ENCODE results near the gene ZNF142. TPM values are rescaled to one million over a fixed set of nuclear protein-coding genes. Genes with fewer than 3 reads are reported as not detected.

Gene ZNF142
- total and polyA plus RNA-seq, 9 of the 15 experiments (the other 6 are each of a cell fraction or from before 2014, with no cell fraction given), result 0.50 to 26.1 (median 4.5) TPM

DNA sequence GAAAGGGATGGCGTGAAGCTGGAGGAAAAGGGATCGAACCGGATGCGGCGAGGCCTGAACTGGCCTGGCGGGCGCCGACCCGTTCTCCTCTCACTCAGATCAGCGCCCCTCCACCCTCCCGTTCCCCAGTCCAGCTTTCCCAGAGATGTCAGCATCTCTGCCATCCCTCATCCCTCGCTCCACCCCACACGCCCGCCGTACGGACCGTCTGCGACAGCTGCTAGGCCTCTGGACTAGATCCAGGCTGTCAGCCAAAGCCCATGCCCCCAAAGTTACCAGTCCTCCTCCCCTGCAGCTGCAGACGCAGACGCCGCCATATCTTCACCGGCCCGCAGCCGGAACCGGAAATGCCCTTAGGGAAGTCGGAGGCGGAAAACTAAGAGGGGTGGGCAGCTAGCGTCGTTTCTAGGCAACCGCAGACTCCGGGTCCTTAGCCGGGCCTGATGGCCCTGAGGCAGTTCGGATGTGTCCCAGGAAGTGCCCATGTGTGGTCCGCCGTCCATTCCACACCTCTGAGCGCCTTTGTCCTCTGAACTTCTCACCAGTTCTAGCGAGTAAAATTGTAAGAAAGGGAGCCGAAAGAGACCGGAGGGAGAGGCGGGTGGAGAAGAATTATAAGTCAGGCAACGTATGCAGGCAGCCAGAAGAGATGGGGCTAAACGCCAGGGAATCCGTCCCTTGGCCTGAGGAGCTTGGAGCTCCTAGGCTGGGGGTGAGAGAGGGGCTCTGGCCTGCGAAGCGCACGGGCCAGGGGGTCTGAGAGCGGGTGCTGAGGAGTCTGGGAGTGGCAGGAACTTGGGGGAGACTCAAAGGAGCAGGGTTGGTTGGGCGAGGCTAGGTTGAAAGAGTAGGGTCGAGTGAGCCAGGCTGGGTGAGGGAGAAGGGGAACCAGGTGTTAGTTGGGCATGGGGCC is 12.5 kb upstream of the ZNF142 start, which contains the start of the genes RNF25 and STK36 (continued):
- TF ChIP-seq, protein P1, sequence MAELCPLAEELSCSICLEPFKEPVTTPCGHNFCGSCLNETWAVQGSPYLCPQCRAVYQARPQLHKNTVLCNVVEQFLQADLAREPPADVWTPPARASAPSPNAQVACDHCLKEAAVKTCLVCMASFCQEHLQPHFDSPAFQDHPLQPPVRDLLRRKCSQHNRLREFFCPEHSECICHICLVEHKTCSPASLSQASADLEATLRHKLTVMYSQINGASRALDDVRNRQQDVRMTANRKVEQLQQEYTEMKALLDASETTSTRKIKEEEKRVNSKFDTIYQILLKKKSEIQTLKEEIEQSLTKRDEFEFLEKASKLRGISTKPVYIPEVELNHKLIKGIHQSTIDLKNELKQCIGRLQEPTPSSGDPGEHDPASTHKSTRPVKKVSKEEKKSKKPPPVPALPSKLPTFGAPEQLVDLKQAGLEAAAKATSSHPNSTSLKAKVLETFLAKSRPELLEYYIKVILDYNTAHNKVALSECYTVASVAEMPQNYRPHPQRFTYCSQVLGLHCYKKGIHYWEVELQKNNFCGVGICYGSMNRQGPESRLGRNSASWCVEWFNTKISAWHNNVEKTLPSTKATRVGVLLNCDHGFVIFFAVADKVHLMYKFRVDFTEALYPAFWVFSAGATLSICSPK (IDR thresholded peaks at IDR 0.05; ENCODE audit: borderline replicate concordance), result no peak
- TF ChIP-seq ILF3 (IDR thresholded peaks at IDR 0.05; ENCODE audit: borderline replicate concordance), result no peak
- TF ChIP-seq, protein P2, sequence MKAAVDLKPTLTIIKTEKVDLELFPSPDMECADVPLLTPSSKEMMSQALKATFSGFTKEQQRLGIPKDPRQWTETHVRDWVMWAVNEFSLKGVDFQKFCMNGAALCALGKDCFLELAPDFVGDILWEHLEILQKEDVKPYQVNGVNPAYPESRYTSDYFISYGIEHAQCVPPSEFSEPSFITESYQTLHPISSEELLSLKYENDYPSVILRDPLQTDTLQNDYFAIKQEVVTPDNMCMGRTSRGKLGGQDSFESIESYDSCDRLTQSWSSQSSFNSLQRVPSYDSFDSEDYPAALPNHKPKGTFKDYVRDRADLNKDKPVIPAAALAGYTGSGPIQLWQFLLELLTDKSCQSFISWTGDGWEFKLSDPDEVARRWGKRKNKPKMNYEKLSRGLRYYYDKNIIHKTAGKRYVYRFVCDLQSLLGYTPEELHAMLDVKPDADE (conservative IDR thresholded peaks at IDR 0.05; ENCODE audit: control insufficient read depth, low read depth, low read length), result peak; percentile 54; the same call in 1 of the 2 replicates
- peak in 1 of 2 experiments; percentile 59; a peak in 1 of 4 replicates for TF ChIP-seq SRF (CRISPR knock-in tag; IDR thresholded peaks at IDR 0.05)
- no peak for TF ChIP-seq SAFB (IDR thresholded peaks at IDR 0.05; ENCODE audit: borderline replicate concordance, low read depth, low read length)
- TF ChIP-seq OTX1 (CRISPR knock-in tag; IDR thresholded peaks at IDR 0.05), result no peak
- TF ChIP-seq, protein P3, sequence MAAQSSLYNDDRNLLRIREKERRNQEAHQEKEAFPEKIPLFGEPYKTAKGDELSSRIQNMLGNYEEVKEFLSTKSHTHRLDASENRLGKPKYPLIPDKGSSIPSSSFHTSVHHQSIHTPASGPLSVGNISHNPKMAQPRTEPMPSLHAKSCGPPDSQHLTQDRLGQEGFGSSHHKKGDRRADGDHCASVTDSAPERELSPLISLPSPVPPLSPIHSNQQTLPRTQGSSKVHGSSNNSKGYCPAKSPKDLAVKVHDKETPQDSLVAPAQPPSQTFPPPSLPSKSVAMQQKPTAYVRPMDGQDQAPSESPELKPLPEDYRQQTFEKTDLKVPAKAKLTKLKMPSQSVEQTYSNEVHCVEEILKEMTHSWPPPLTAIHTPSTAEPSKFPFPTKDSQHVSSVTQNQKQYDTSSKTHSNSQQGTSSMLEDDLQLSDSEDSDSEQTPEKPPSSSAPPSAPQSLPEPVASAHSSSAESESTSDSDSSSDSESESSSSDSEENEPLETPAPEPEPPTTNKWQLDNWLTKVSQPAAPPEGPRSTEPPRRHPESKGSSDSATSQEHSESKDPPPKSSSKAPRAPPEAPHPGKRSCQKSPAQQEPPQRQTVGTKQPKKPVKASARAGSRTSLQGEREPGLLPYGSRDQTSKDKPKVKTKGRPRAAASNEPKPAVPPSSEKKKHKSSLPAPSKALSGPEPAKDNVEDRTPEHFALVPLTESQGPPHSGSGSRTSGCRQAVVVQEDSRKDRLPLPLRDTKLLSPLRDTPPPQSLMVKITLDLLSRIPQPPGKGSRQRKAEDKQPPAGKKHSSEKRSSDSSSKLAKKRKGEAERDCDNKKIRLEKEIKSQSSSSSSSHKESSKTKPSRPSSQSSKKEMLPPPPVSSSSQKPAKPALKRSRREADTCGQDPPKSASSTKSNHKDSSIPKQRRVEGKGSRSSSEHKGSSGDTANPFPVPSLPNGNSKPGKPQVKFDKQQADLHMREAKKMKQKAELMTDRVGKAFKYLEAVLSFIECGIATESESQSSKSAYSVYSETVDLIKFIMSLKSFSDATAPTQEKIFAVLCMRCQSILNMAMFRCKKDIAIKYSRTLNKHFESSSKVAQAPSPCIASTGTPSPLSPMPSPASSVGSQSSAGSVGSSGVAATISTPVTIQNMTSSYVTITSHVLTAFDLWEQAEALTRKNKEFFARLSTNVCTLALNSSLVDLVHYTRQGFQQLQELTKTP (IDR thresholded peaks at IDR 0.05; ENCODE audit: low read depth in 1 of 2, partially characterized antibody in 2 of 2), result peak in 1 of 2 experiments; percentile 25
- TF ChIP-seq EP400 (IDR thresholded peaks at IDR 0.05), result peak; percentile 70
- 0 out of 2 replicates have a peak, but pooled peaks have one; percentile 24 for TF ChIP-seq MXI1 (IDR thresholded peaks at IDR 0.05; ENCODE audit: low read depth, low read length)
- TF ChIP-seq, protein P4, sequence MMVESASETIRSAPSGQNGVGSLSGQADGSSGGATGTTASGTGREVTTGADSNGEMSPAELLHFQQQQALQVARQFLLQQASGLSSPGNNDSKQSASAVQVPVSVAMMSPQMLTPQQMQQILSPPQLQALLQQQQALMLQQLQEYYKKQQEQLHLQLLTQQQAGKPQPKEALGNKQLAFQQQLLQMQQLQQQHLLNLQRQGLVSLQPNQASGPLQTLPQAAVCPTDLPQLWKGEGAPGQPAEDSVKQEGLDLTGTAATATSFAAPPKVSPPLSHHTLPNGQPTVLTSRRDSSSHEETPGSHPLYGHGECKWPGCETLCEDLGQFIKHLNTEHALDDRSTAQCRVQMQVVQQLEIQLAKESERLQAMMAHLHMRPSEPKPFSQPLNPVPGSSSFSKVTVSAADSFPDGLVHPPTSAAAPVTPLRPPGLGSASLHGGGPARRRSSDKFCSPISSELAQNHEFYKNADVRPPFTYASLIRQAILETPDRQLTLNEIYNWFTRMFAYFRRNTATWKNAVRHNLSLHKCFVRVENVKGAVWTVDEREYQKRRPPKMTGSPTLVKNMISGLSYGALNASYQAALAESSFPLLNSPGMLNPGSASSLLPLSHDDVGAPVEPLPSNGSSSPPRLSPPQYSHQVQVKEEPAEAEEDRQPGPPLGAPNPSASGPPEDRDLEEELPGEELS (CRISPR knock-in tag; IDR thresholded peaks at IDR 0.05; ENCODE audit: borderline replicate concordance), result no peak
- TF ChIP-seq TAF15 (IDR thresholded peaks at IDR 0.05; ENCODE audit: low read depth, low read length), result no peak
- no peak for TF ChIP-seq BCL6 (CRISPR knock-in tag; IDR thresholded peaks at IDR 0.05)
- no peak for TF ChIP-seq NR2C2 (CRISPR knock-in tag; IDR thresholded peaks at IDR 0.05)
- peak; percentile 60 for TF ChIP-seq NR2C2 (tag; IDR thresholded peaks at IDR 0.05)
- no peak for TF ChIP-seq NONO (IDR thresholded peaks at IDR 0.05; ENCODE audit: low read depth in 2 of 2, low read length in 1 of 2)

All from K562 (cell line).